Mammary epithelial cell (primary cell): ENCODE data around the gene ALPI.
"Not testable (repeated sequence)": the region's sequence is repeated elsewhere in the genome, so short reads cannot be mapped to it uniquely, and the experiment has no call there.

Source experiments
- CTCF ChIP-seq, 2 donors: IDR thresholded peaks in 1 of 2; conservative IDR thresholded peaks in 1 of 2; 2 replicates each; pipeline ENCODE4 v1.5.1; 2011 to 2012; ENCODE audit warnings: inconsistent platforms in 2 of 2, low read length in 2 of 2, mild to moderate bottlenecking in 2 of 2, control low read depth in 1 of 2, low read depth in 1 of 2; ENCODE audit not compliant: insufficient read depth in 1 of 2; ENCODE audit errors: extremely low read depth in 1 of 2
- EZH2 ChIP-seq: IDR thresholded peaks from 2 replicates; pipeline ENCODE4 v1.6.1; 2012; ENCODE audit warnings: low read length, inconsistent platforms, borderline replicate concordance

- TF ChIP-seq EZH2; CTCF (conservative IDR thresholded peaks at IDR 0.05 in 1 of 2, IDR thresholded peaks at IDR 0.05 in 1 of 2; ENCODE audit: extremely low read depth in 1 of 2, insufficient read depth in 1 of 2, low read depth in 1 of 2, low read length in 2 of 2): not testable (repeated sequence)
Observed at GRCh38 chr2:232446266-232446777, 9.6 kb upstream of the ALPI start.
